ENCODE data around the gene HEPACAM2.
A peak's percentile ranks its signal among the peaks of the same experiment; 100 is the strongest.

Gene HEPACAM2

GRCh38 chr7:93146472-93147141, 79.7 kb downstream of the HEPACAM2 start:
- DNase-seq: no peak

GRCh38 chr7:93146036-93146435, 80.2 kb downstream of the HEPACAM2 start:
- no peak for DNase-seq

GRCh38 chr7:93145354-93145753, 80.9 kb downstream of the HEPACAM2 start:
- peak; percentile 3 for DNase-seq

- DNase-seq: no peak
Measured at GRCh38 chr7:93142127-93142526, 84.1 kb downstream of the HEPACAM2 start.

GRCh38 chr7:93140582-93141191, 85.6 kb downstream of the HEPACAM2 start:
- no peak for DNase-seq

GRCh38 chr7:93138576-93138975, 87.7 kb downstream of the HEPACAM2 start:
- DNase-seq: no peak
